T-cell (primary cell): Measurements from ENCODE around the gene PTGES2. TPM values are rescaled to one million over a fixed set of nuclear protein-coding genes. Genes with fewer than 3 reads are reported as not detected.
A peak's percentile ranks its signal among the peaks of the same experiment; 100 is the strongest.
"Not testable (repeated sequence)": the region's sequence is repeated elsewhere in the genome, so short reads cannot be mapped to it uniquely, and the experiment has no call there.

Experiments used
- ATAC-seq, 4 experiments: fragments of 200-7000 bp in 3 of 4; fragments of 150-1000 bp in 1 of 4; cut with Tn5 transposase; replicated peaks in 1 of 4; 1 replicate in 3 of 4; 2 replicates in 1 of 4; pipeline ENCODE4 v1.10.0; 2021; ENCODE audit warnings: moderate library complexity in 3 of 4, mild to moderate bottlenecking in 2 of 4, moderate number of reproducible peaks in 1 of 4
- CTCF ChIA-PET, 2 donors: fragments of 300-600 bp; sonication (Branson Sonifier 250); formaldehyde crosslinking; loops; one replicate each; lab custom pipeline; 2022; ENCODE audit warnings: antibody characterized with exemption in 2 of 2; lab: Charles Lee
- POLR2A ChIA-PET, 2 donors: fragments of 300-600 bp; sonication (Branson Sonifier 250); formaldehyde crosslinking; loops; one replicate each; lab custom pipeline; 2022; ENCODE audit warnings: antibody characterized with exemption in 2 of 2; lab: Charles Lee
- DNase-seq, 35 experiments: peaks; one replicate each; pipeline versions ENCODE4 v3.0.0 to v3.0.0-alpha.2; 2013 to 2023
- H3K27ac ChIP-seq: one replicate; pipeline ENCODE4 v1.5.1; 2013; ENCODE audit warnings: low read length
- H3K27me3 ChIP-seq, 2 experiments: replicated peaks in 1 of 2; 1 replicate in 1 of 2; 2 replicates in 1 of 2; pipeline versions ENCODE4 v1.6.1 to v1.7.0; 2013; ENCODE audit warnings: low read length in 1 of 2, mixed read lengths in 1 of 2; ENCODE audit not compliant: control insufficient read depth in 2 of 2, insufficient read depth in 2 of 2; ENCODE audit errors: extremely low read depth in 1 of 2
- H3K36me3 ChIP-seq, 2 donors: 1 replicate in 1 of 2; 2 replicates in 1 of 2; pipeline versions ENCODE4 v1.6.1 to v1.7.0; 2013; ENCODE audit warnings: low read length in 1 of 2; ENCODE audit not compliant: control insufficient read depth in 2 of 2, insufficient read depth in 1 of 2; ENCODE audit errors: extremely low read depth in 1 of 2
- H3K4me1 ChIP-seq, 2 experiments: 1 replicate in 1 of 2; 2 replicates in 1 of 2; pipeline versions ENCODE4 v1.6.1 to v1.7.0; 2013; ENCODE audit warnings: low read length in 2 of 2, mixed read lengths in 1 of 2; ENCODE audit not compliant: insufficient read depth in 2 of 2, control insufficient read depth in 1 of 2; ENCODE audit errors: extremely low read depth in 1 of 2
- H3K4me3 ChIP-seq, 2 donors: 1 replicate in 1 of 2; 2 replicates in 1 of 2; pipeline versions ENCODE4 v1.5.1 to v1.7.0; 2013; ENCODE audit warnings: mild to moderate bottlenecking in 2 of 2, low read length in 1 of 2, moderate library complexity in 1 of 2; ENCODE audit not compliant: control insufficient read depth in 1 of 2; ENCODE audit errors: extremely low read depth in 1 of 2
- H3K9me3 ChIP-seq: 2 replicates; pipeline ENCODE4 v1.7.0; 2013
- H3K27ac Mint-ChIP-seq, 2 donors: one replicate each; pipeline ENCODE4 v1.8.0; 2020 to 2021; ENCODE audit warnings: mild to moderate bottlenecking in 2 of 2, mixed read lengths in 2 of 2
- H3K27me3 Mint-ChIP-seq, 2 donors: one replicate each; pipeline ENCODE4 v1.8.0; 2021 to 2022; ENCODE audit warnings: mixed read lengths in 2 of 2
- H3K36me3 Mint-ChIP-seq: one replicate; pipeline ENCODE4 v1.8.0; 2021; ENCODE audit warnings: mixed read lengths
- H3K4me1 Mint-ChIP-seq, 3 donors: one replicate each; pipeline ENCODE4 v1.8.0; 2020 to 2022; ENCODE audit warnings: mixed read lengths in 3 of 3, mild to moderate bottlenecking in 1 of 3
- H3K4me3 Mint-ChIP-seq, 3 donors: one replicate each; pipeline ENCODE4 v1.8.0; 2020 to 2022; ENCODE audit warnings: mild to moderate bottlenecking in 3 of 3, mixed read lengths in 3 of 3, moderate library complexity in 3 of 3
- H3K9me3 Mint-ChIP-seq, 3 donors: one replicate each; pipeline ENCODE4 v1.8.0; 2020 to 2022; ENCODE audit warnings: mixed read lengths in 3 of 3
- WGBS: methylation state at CpG from one replicate; pipeline ENCODE4 v1.1.5; 2013; ENCODE audit warnings: missing lambda C conversion rate; ENCODE audit not compliant: insufficient coverage; 5-methylcytosine and 5-hydroxymethylcytosine counted together
- total RNA-seq, 35 experiments: library from RNA in 6 of 35; stranded (reverse) in 6 of 35; fragments of 120-200 nt in 1 of 35; gene quantifications; one replicate each; pipeline versions ENCODE4 v1.2.1 to v1.2.4 and lab custom pipeline; 2013 to 2026

The PTGES2 gene
- total RNA-seq, 5 donors from 2014 or later (not counting 1 experiment from before 2014, with no cell fraction given), result 60.2 to 91.7 (median 79.2) TPM

- H3K9me3 Mint-ChIP-seq, H3K27ac ChIP-seq, H3K9me3 ChIP-seq, H3K4me3 ChIP-seq, POLR2A ChIA-PET, CTCF ChIA-PET, H3K36me3 ChIP-seq, H3K27ac Mint-ChIP-seq, H3K36me3 Mint-ChIP-seq, DNase-seq, H3K4me3 Mint-ChIP-seq, ATAC-seq: not testable (repeated sequence)
- Histone ChIP-seq H3K27me3 (peaks cover 0 to 17% of the 10 kb centered on the region in 2 experiments), H3K4me1 (peaks cover 11 to 31% of the 10 kb centered on the region in 2 experiments)
- peaks cover 26 to 36% (median 31%) of the 10 kb centered on the region in 3 donors for H3K4me1 Mint-ChIP-seq
- 85% methylated on average over 4 of the region's 7 CpGs for WGBS
- H3K27me3 Mint-ChIP-seq, result peaks cover 0 to 10% of the 10 kb centered on the region in 2 donors
Observed at GRCh38 chr9:128130651-128131050, 3.1 kb upstream of the PTGES2 start.

- WGBS, result no CpG with 5 or more reads among the region's 12 CpGs
- H3K9me3 ChIP-seq, ATAC-seq, H3K27ac Mint-ChIP-seq, H3K36me3 ChIP-seq, H3K4me3 ChIP-seq, H3K9me3 Mint-ChIP-seq, H3K27ac ChIP-seq, H3K36me3 Mint-ChIP-seq, POLR2A ChIA-PET: not testable (repeated sequence)
- peaks cover 0 to 10% of the 10 kb centered on the region in 2 donors for H3K27me3 Mint-ChIP-seq
- Histone ChIP-seq H3K4me1 (peaks cover 11 to 35% of the 10 kb centered on the region in 2 experiments), H3K27me3 (peaks cover 0 to 17% of the 10 kb centered on the region in 2 experiments)
- CTCF ChIA-PET, result interaction anchor here in 1 of 2 donors (0.6 kb wide), 1 partner anchor 291 kb away, joined by 3 read pairs; the partner anchor contains the start of gene CERCAM
- peak overlapping the region; percentile 52 to 95 (median 74) for H3K4me3 Mint-ChIP-seq
- peaks cover 28 to 36% (median 34%) of the 10 kb centered on the region in 3 donors for H3K4me1 Mint-ChIP-seq
- DNase-seq, result peak in 25 of 35 experiments; percentile 19 to 57 (median 36)
Observed at GRCh38 chr9:128129976-128130590, 2.6 kb upstream of the PTGES2 start.

GRCh38 chr9:128128836-128129590 lies 1.5 kb upstream of the PTGES2 start:
- Mint-ChIP-seq H3K9me3 (no peaks in the 10 kb centered on the region), H3K27ac (peak overlapping the region; percentile 98 to 100), H3K4me3 (peak overlapping the region; percentile 95 to 96 (median 96)), H3K4me1 (peaks cover 33 to 41% (median 38%) of the 10 kb centered on the region in 3 donors), H3K27me3 (peaks cover 0 to 10% of the 10 kb centered on the region in 2 donors), H3K36me3 (no peaks in the 10 kb centered on the region)
- H3K27me3 ChIP-seq, result peaks cover 0 to 17% of the 10 kb centered on the region in 2 experiments
- H3K4me3 ChIP-seq, result peak overlapping the region; percentile 78 to 93
- POLR2A ChIA-PET, result interaction anchor here in 1 of 2 donors (0.7 kb wide), 1 partner anchor 268 kb away, joined by 3 read pairs; no protein-coding TSS in a partner anchor
- CTCF ChIA-PET, result interaction anchor here (0.6 to 2.4 kb wide), 6 partner anchors 12 to 292 kb away, joined by 3 to 8 read pairs (median 3); partner anchors contain the start of genes BBLN (in 1 of the 2) and CERCAM (in 1 of the 2)
- WGBS, result 64% methylated on average over 27 of the region's 29 CpGs
- peak in 1 of 35 experiments; percentile 15 for DNase-seq
- ATAC-seq, result no peak
- peak overlapping the region; percentile 82 for H3K27ac ChIP-seq
- peaks cover 11 to 41% of the 10 kb centered on the region in 2 experiments for H3K4me1 ChIP-seq
- no peaks in the 10 kb centered on the region for H3K9me3 ChIP-seq
- H3K36me3 ChIP-seq, result peaks cover 0 to 6% of the 10 kb centered on the region in 2 donors

GRCh38 chr9:128127990-128128835 lies 684 bp upstream of the PTGES2 start:
- under 1% methylated on average over 82 of the region's 82 CpGs for WGBS
- CTCF ChIA-PET, result interaction anchor here in 1 of 2 donors (1.0 to 2.4 kb wide), 5 partner anchors 11 to 36 kb away, joined by 3 to 8 read pairs (median 3); partner anchors contain the start of gene BBLN

GRCh38 chr9:128125580-128126354 lies 1.8 kb downstream of the PTGES2 start:
- H3K4me3 Mint-ChIP-seq, result peak overlapping the region; percentile 77 to 95 (median 82)
- ChIA-PET CTCF (no interaction called here), POLR2A (no interaction called here)
- peaks cover 12 to 32% of the 10 kb centered on the region in 2 donors for H3K36me3 ChIP-seq
- no peaks in the 10 kb centered on the region for H3K27me3 Mint-ChIP-seq
- no peak overlapping the region for H3K27ac ChIP-seq
- no peaks in the 10 kb centered on the region for H3K27me3 ChIP-seq
- H3K4me1 ChIP-seq, result peaks cover 11 to 41% of the 10 kb centered on the region in 2 experiments
- no peak for ATAC-seq
- H3K9me3 ChIP-seq, result no peaks in the 10 kb centered on the region
- no peaks in the 10 kb centered on the region for H3K9me3 Mint-ChIP-seq
- no peak overlapping the region for H3K4me3 ChIP-seq
- no peak for DNase-seq
- no CpG with 5 or more reads among the region's 10 CpGs for WGBS
- peaks cover 3% of the 10 kb centered on the region for H3K36me3 Mint-ChIP-seq
- peaks cover 33 to 41% (median 38%) of the 10 kb centered on the region in 3 donors for H3K4me1 Mint-ChIP-seq
- H3K27ac Mint-ChIP-seq, result peak overlapping the region; percentile 71 to 80

More at GRCh38 chr9:128127990-128128835, 684 bp upstream of the PTGES2 start:
- H3K4me3 ChIP-seq, result peak overlapping the region; percentile 78 to 96
- H3K36me3 Mint-ChIP-seq, result no peaks in the 10 kb centered on the region
- H3K4me3 Mint-ChIP-seq, result peak overlapping the region; percentile 95 to 96 (median 96)
- peaks cover 0 to 6% of the 10 kb centered on the region in 2 donors for H3K27me3 Mint-ChIP-seq
- POLR2A ChIA-PET, result interaction anchor here in 1 of 2 donors (0.7 kb wide), 1 partner anchor 267 kb away, joined by 3 read pairs; no protein-coding TSS in a partner anchor
- DNase-seq (peak; percentile 70 to 92 (median 81)), ATAC-seq (peak; percentile 80 to 86 (median 84))
- H3K27ac Mint-ChIP-seq, result peak overlapping the region; percentile 98 to 100
- no peaks in the 10 kb centered on the region for H3K9me3 ChIP-seq
- H3K9me3 Mint-ChIP-seq, result no peaks in the 10 kb centered on the region
- H3K4me1 Mint-ChIP-seq, result peaks cover 33 to 41% (median 38%) of the 10 kb centered on the region in 3 donors
- H3K27ac ChIP-seq, result peak overlapping the region; percentile 82
- H3K36me3 ChIP-seq, result peaks cover 4 to 12% of the 10 kb centered on the region in 2 donors
- H3K27me3 ChIP-seq, result peaks cover 0 to 17% of the 10 kb centered on the region in 2 experiments
- peaks cover 11 to 41% of the 10 kb centered on the region in 2 experiments for H3K4me1 ChIP-seq
